GM10266 (cell line): Measurements from ENCODE around the gene PIKFYVE.

Experiments used
- DNase-seq: peaks from one replicate; pipeline ENCODE4 v3.0.0; 2012; ENCODE audit errors: extremely low spot score
- TF ChIP-seq, protein P1 (sequence below): IDR thresholded peaks from 2 replicates; pipeline ENCODE4 v1.5.1; 2012; ENCODE audit warnings: mild to moderate bottlenecking, low read depth; ENCODE audit not compliant: control insufficient read depth, insufficient read depth; ENCODE audit errors: missing control alignments

PIKFYVE gene

DNA sequence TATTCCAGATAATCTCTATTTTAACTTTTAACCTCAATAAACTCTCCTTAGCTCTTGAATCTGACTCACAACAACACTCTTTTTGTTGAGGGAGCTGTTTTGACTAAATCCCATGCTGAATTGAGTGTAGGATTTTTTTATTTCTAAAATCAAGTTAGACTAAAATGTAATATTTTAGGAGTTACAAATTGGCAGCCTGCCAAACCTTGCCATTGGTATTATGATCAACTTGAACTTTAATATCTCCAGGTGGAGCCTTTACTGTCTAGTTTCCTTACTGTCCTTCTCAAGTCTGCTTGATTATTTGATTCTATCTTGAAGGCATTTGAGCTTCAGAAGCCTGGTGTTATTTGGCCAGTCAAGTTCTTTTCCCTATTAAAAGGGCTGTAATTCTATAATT, 8.7 kb downstream of the PIKFYVE start:
- DNase-seq, result no peak
- TF ChIP-seq, protein P1, sequence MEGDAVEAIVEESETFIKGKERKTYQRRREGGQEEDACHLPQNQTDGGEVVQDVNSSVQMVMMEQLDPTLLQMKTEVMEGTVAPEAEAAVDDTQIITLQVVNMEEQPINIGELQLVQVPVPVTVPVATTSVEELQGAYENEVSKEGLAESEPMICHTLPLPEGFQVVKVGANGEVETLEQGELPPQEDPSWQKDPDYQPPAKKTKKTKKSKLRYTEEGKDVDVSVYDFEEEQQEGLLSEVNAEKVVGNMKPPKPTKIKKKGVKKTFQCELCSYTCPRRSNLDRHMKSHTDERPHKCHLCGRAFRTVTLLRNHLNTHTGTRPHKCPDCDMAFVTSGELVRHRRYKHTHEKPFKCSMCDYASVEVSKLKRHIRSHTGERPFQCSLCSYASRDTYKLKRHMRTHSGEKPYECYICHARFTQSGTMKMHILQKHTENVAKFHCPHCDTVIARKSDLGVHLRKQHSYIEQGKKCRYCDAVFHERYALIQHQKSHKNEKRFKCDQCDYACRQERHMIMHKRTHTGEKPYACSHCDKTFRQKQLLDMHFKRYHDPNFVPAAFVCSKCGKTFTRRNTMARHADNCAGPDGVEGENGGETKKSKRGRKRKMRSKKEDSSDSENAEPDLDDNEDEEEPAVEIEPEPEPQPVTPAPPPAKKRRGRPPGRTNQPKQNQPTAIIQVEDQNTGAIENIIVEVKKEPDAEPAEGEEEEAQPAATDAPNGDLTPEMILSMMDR, result no peak

DNA sequence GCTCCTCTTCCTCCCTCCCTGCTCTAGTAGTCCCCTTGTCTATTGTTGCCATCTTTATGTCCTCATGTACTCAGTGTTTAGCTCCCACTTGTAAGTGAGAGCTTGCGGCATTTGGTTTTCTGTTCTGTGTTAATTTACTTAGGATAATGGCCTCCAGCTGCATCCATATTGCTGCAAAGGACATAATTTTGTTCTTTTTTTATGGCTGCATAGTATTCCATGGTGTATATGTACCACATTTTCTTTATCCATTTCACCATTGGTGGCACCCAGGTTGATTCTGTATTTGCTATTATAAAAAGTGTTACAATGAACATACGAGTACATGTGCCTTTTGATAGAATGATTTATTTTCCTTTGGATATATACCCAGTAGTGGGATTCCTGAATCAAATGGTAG, 12.5 kb downstream of the PIKFYVE start:
- TF ChIP-seq, protein P1, result no peak
- no peak for DNase-seq

GRCh38 chr2:208279236-208279635, 13.2 kb downstream of the PIKFYVE start:
- DNase-seq, result no peak
- TF ChIP-seq, protein P1, result no peak

DNA sequence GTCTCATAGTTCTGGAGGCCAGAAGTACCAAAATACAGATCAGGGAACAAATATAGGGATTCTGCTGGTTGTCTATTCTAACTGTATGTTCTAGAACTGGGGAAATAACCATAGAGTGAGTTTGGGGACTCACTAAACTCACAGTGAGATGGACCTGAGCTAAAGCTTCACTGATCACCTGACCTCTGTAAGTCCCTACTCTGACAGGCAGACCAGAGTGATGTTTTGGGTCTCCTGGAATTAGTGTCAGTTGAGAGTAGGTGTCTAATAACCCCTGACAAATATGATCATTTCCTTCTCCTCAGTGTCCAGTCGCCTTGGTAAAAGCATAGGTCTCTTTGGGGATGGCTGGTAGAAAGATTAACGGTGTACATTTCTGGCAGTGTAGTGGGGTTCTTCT, 14.2 kb downstream of the PIKFYVE start:
- no peak for DNase-seq
- TF ChIP-seq, protein P1, result no peak

GRCh38 chr2:208280933-208281332, 14.9 kb downstream of the PIKFYVE start:
- TF ChIP-seq, protein P1, result no peak
- no peak for DNase-seq

- TF ChIP-seq, protein P1, result no peak
- DNase-seq, result no peak
Measured at GRCh38 chr2:208285853-208286252, 19.8 kb downstream of the PIKFYVE start.

- TF ChIP-seq, protein P1, result no peak
Measured at GRCh38 chr2:208294482-208295024, 28.5 kb downstream of the PIKFYVE start.

More at GRCh38 chr2:208294482-208295024, 28.5 kb downstream of the PIKFYVE start:
- DNase-seq, result no peak
